Upper lobe of left lung (tissue), 4 donors: Measurements from ENCODE around the gene PROM2.

ENCODE experiments used
- POLR2A ChIP-seq, 4 donors: fragments of 450-650 bp; IDR thresholded peaks; one replicate each; pipeline ENCODE4 v1.5.1; 2016 to 2017; ENCODE audit warnings: antibody characterized with exemption in 4 of 4, mild to moderate bottlenecking in 2 of 4
- POLR2AphosphoS5 ChIP-seq, 2 donors: sonication (generic); formaldehyde crosslinking; IDR thresholded peaks; one replicate each; pipeline ENCODE4 v1.5.1; 2017; ENCODE audit warnings: antibody characterized with exemption in 2 of 2
- TF ChIP-seq, protein P1 (sequence below), 6 experiments: fragments of 450-650 bp in 4 of 6; fragments of 200-600 bp in 2 of 6; sonication (generic) in 2 of 6; IDR thresholded peaks; one replicate each; pipeline ENCODE4 v1.5.1; 2016 to 2019; ENCODE audit warnings: antibody characterized with exemption in 6 of 6

DNA sequence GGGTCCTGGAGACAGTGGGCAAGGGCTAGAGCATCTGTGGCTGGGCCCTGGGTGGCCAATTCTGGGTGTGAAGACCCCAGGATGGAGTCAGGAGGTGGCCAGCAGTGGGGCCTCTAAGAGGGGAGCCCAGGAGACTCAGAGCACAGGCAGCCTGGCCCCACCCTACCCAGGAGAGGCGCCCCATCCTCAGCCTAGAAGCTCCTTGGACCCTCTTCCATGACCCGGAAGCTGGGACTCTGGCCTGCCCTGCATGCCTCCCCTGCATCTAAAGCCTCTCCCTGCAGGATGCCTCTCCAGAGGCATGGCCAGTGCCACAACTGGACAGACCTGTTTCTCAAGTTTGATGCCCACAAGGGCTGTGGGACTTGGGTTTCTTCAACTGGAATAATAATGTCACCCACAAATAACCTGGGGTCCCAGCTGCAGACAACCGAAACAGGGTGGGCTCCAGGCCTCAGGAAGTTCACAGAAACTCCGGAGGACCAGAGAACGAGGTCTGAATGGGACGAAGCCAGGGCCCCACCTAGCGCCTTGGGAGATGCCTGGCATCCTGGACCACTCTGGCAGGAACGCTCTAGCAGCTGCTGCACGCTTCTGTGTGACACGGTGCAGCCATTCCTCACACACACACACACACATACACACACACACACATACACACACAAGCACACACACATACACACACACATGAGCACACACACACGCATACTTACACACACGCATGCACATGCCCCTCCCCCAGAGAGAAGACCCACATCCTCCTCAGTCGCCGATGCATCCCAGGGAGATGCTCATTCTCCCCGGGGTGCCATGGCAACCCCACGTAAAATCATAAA is 39.3 kb downstream of the PROM2 start:
- no peak for TF ChIP-seq POLR2AphosphoS5 (IDR thresholded peaks at IDR 0.05)
- TF ChIP-seq POLR2A (IDR thresholded peaks at IDR 0.05) = no peak
- TF ChIP-seq, protein P1, sequence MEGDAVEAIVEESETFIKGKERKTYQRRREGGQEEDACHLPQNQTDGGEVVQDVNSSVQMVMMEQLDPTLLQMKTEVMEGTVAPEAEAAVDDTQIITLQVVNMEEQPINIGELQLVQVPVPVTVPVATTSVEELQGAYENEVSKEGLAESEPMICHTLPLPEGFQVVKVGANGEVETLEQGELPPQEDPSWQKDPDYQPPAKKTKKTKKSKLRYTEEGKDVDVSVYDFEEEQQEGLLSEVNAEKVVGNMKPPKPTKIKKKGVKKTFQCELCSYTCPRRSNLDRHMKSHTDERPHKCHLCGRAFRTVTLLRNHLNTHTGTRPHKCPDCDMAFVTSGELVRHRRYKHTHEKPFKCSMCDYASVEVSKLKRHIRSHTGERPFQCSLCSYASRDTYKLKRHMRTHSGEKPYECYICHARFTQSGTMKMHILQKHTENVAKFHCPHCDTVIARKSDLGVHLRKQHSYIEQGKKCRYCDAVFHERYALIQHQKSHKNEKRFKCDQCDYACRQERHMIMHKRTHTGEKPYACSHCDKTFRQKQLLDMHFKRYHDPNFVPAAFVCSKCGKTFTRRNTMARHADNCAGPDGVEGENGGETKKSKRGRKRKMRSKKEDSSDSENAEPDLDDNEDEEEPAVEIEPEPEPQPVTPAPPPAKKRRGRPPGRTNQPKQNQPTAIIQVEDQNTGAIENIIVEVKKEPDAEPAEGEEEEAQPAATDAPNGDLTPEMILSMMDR (IDR thresholded peaks at IDR 0.05) = no peak
